HEK293 (cell line): ENCODE results near the gene METTL1.

Experiments
- CTCF ChIP-seq: fragments of 450-650 bp; formaldehyde crosslinking; IDR thresholded peaks from 2 replicates; pipeline ENCODE4 v1.5.1; 2016; ENCODE audit warnings: missing biosample characterization, missing genetic modification characterization
- GFI1B ChIP-seq: fragments of 450-650 bp; formaldehyde crosslinking; IDR thresholded peaks from 2 replicates; pipeline ENCODE4 v1.5.1; 2016; ENCODE audit warnings: missing biosample characterization, missing genetic modification characterization
- PRDM1 ChIP-seq: fragments of 450-650 bp; formaldehyde crosslinking; IDR thresholded peaks from 2 replicates; pipeline ENCODE4; 2016; ENCODE audit warnings: missing biosample characterization, missing genetic modification characterization
- SETDB1 ChIP-seq: IDR thresholded peaks from one replicate; pipeline ENCODE4 v1.6.1; 2017; ENCODE audit warnings: mild to moderate bottlenecking, low read length, moderate library complexity, mixed read lengths; ENCODE audit not compliant: insufficient read length
- ZBTB21 ChIP-seq: fragments of 450-650 bp; formaldehyde crosslinking; IDR thresholded peaks from 2 replicates; pipeline ENCODE4 v1.5.1; 2017; ENCODE audit warnings: missing biosample characterization, missing genetic modification characterization
- ZNF416 ChIP-seq: fragments of 450-650 bp; formaldehyde crosslinking; IDR thresholded peaks from 2 replicates; pipeline ENCODE4 v1.5.1; 2016; ENCODE audit warnings: missing biosample characterization, missing genetic modification characterization
- ZNF701 ChIP-seq: fragments of 450-650 bp; formaldehyde crosslinking; IDR thresholded peaks from 2 replicates; pipeline ENCODE4 v1.5.1; 2016; ENCODE audit warnings: missing biosample characterization, missing genetic modification characterization
- TF ChIP-seq, protein P1 (sequence below): fragments of 450-650 bp; formaldehyde crosslinking; IDR thresholded peaks from 2 replicates; pipeline ENCODE4 v1.5.1; 2017; ENCODE audit warnings: missing biosample characterization, missing genetic modification characterization

GRCh38 chr12:57723630-57723962 is 48.3 kb downstream of the METTL1 start:
- TF ChIP-seq SETDB1 = no peak
- TF ChIP-seq, protein P1, sequence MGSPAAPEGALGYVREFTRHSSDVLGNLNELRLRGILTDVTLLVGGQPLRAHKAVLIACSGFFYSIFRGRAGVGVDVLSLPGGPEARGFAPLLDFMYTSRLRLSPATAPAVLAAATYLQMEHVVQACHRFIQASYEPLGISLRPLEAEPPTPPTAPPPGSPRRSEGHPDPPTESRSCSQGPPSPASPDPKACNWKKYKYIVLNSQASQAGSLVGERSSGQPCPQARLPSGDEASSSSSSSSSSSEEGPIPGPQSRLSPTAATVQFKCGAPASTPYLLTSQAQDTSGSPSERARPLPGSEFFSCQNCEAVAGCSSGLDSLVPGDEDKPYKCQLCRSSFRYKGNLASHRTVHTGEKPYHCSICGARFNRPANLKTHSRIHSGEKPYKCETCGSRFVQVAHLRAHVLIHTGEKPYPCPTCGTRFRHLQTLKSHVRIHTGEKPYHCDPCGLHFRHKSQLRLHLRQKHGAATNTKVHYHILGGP (tag by site-specific recombination) = no peak
- no peak for TF ChIP-seq ZNF701 (tag by site-specific recombination)
- TF ChIP-seq CTCF (tag by site-specific recombination) = no peak
- no peak for TF ChIP-seq ZNF416 (tag by site-specific recombination)
- TF ChIP-seq PRDM1 (tag by site-specific recombination) = no peak
- no peak for TF ChIP-seq GFI1B (tag by site-specific recombination)
- no peak for TF ChIP-seq ZBTB21 (tag by site-specific recombination)
